ENCODE data around the gene CYTH1. TPM values are rescaled to one million over a fixed set of nuclear protein-coding genes. Genes with fewer than 3 reads are reported as not detected.

The CYTH1 gene
- total RNA-seq, 1 experiment from 2014 or later: 34.3 TPM

GRCh38 chr17:78641243-78641642 lies 140.8 kb downstream of the CYTH1 start:
- Histone ChIP-seq H3K9me2 (ENCODE audit: insufficient read depth) (no peaks in the 10 kb centered on the region), H3K27me3 (ENCODE audit: insufficient read depth, low read length) (peaks cover 10% of the 10 kb centered on the region; the same call in 1 of the 2 replicates), H3K27ac (ENCODE audit: low read depth, low read length) (no peak overlapping the region), H3K36me3 (ENCODE audit: control insufficient read depth in 1 of 2, insufficient read depth in 2 of 2, low read length in 2 of 2) (no peaks in the 10 kb centered on the region), H3K4me3 (replicated peaks in 1 of 2; ENCODE audit: low read depth in 1 of 2, low read length in 2 of 2) (no peak overlapping the region), H3K79me2 (ENCODE audit: insufficient read depth, low read length) (no peaks in the 10 kb centered on the region), H3K4me2 (ENCODE audit: low read length) (no peak overlapping the region), H3K9me3 (ENCODE audit: control insufficient read depth in 1 of 2, insufficient read depth in 1 of 2, low read depth in 1 of 2, low read length in 2 of 2) (no peaks in the 10 kb centered on the region), H3K4me1 (ENCODE audit: control insufficient read depth in 1 of 2, insufficient read depth in 2 of 2, low read length in 2 of 2) (peaks cover 0 to 5% of the 10 kb centered on the region in 2 experiments; a peak in 2 of 4 replicates), H4K20me1 (ENCODE audit: insufficient read depth) (no peaks in the 10 kb centered on the region), H2AFZ (ENCODE audit: low read depth, low read length, poor library complexity, severe bottlenecking) (no peak overlapping the region), H3K9ac (ENCODE audit: low read length) (no peak overlapping the region)
- ChIA-PET CTCF (no interaction called here), POLR2A (no interaction called here), RAD21 (ENCODE audit: low non-redundant PET in 1 of 2, low total read pairs in 2 of 2, uncharacterized antibody in 2 of 2, unreplicated experiment in 2 of 2) (no interaction called here)
- intact Hi-C loops (cut with micrococcal nuclease): no loop called here
- no TSS peak for BruUV-seq (replicated peaks)
- peak; percentile 8 for DNase-seq (ENCODE audit: low read depth, low spot score)
- TF ChIP-seq CEBPB (IDR thresholded peaks at IDR 0.05; ENCODE audit: low read depth): no peak
- no peak for TF ChIP-seq POLR2A (IDR thresholded peaks at IDR 0.05; ENCODE audit: borderline replicate concordance, extremely low read depth, insufficient read depth, insufficient read length)
- no peak for TF ChIP-seq CTCF (IDR thresholded peaks at IDR 0.05 in 2 of 3, conservative IDR thresholded peaks at IDR 0.05 in 1 of 3; ENCODE audit: borderline replicate concordance in 1 of 3, insufficient read depth in 1 of 3, low read depth in 2 of 3, low read length in 2 of 3)
- TF ChIP-seq, protein P1, sequence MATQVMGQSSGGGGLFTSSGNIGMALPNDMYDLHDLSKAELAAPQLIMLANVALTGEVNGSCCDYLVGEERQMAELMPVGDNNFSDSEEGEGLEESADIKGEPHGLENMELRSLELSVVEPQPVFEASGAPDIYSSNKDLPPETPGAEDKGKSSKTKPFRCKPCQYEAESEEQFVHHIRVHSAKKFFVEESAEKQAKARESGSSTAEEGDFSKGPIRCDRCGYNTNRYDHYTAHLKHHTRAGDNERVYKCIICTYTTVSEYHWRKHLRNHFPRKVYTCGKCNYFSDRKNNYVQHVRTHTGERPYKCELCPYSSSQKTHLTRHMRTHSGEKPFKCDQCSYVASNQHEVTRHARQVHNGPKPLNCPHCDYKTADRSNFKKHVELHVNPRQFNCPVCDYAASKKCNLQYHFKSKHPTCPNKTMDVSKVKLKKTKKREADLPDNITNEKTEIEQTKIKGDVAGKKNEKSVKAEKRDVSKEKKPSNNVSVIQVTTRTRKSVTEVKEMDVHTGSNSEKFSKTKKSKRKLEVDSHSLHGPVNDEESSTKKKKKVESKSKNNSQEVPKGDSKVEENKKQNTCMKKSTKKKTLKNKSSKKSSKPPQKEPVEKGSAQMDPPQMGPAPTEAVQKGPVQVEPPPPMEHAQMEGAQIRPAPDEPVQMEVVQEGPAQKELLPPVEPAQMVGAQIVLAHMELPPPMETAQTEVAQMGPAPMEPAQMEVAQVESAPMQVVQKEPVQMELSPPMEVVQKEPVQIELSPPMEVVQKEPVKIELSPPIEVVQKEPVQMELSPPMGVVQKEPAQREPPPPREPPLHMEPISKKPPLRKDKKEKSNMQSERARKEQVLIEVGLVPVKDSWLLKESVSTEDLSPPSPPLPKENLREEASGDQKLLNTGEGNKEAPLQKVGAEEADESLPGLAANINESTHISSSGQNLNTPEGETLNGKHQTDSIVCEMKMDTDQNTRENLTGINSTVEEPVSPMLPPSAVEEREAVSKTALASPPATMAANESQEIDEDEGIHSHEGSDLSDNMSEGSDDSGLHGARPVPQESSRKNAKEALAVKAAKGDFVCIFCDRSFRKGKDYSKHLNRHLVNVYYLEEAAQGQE (IDR thresholded peaks at IDR 0.05; ENCODE audit: low read depth): no peak
- TF ChIP-seq, protein P2, sequence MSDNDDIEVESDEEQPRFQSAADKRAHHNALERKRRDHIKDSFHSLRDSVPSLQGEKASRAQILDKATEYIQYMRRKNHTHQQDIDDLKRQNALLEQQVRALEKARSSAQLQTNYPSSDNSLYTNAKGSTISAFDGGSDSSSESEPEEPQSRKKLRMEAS (IDR thresholded peaks at IDR 0.05): no peak
- TF ChIP-seq TCF7L2 (IDR thresholded peaks at IDR 0.05; ENCODE audit: borderline replicate concordance, extremely low read depth, insufficient read depth, insufficient read length): no peak
- no peak for TF ChIP-seq RAD21 (IDR thresholded peaks at IDR 0.05; ENCODE audit: low read depth)
- TF ChIP-seq EZH2phosphoT487 (IDR thresholded peaks at IDR 0.05; ENCODE audit: borderline replicate concordance): no peak
- peak; percentile 54; the same call in 1 of the 2 replicates for ATAC-seq

Measured in HCT116 (cell line).